ENCODE measurements around the gene FNDC5. TPM values are rescaled to one million over a fixed set of nuclear protein-coding genes. Genes with fewer than 3 reads are reported as not detected.
"Not testable (repeated sequence)": the region's sequence is repeated elsewhere in the genome, so short reads cannot be mapped to it uniquely, and the experiment has no call there.

FNDC5 gene
- total RNA-seq, result 0.85 and 0.88 TPM in 2 replicates

DNA sequence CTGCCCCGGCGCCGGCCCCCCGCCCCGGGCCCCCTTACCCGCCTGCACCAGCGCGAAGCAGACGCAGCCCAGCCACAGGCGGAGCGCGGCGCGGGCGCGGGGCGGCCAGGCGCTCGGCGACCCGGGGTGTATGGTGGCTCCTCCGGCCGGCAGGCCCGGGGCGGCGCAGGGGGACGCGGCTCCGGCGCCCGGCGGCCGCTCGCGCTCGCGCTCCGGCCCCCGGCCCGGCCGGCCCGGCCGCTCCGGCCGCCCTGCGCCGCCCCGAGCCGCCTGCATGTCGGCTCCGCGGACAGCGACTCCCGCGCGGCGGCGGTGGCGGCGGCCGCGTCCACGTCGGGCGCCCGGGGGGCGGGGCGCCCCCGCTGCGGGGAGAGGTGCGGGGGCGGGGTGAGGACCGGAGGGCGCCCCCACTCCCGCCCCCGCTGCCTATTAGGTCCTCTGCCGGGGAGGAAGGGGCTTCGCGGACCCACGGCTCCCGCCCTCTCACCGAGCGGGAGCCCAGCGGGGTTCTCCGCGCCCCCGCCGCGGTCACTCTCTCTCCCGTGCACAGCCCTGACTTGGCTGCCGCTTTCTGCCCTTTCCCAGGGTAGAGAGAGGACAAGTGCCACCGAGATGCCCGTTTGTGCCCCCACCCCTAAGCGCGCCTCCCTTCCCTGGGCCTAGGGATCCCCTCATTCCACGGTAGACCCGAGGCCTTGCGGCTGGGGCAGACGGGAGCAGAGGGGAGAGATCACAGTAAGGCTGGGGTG is at the start of gene FNDC5:
Gene FNDC5, minus strand, starts transcription at position 298 of the 749 bp plus-strand sequence.
- DNase-seq, result peak; percentile 50

DNA sequence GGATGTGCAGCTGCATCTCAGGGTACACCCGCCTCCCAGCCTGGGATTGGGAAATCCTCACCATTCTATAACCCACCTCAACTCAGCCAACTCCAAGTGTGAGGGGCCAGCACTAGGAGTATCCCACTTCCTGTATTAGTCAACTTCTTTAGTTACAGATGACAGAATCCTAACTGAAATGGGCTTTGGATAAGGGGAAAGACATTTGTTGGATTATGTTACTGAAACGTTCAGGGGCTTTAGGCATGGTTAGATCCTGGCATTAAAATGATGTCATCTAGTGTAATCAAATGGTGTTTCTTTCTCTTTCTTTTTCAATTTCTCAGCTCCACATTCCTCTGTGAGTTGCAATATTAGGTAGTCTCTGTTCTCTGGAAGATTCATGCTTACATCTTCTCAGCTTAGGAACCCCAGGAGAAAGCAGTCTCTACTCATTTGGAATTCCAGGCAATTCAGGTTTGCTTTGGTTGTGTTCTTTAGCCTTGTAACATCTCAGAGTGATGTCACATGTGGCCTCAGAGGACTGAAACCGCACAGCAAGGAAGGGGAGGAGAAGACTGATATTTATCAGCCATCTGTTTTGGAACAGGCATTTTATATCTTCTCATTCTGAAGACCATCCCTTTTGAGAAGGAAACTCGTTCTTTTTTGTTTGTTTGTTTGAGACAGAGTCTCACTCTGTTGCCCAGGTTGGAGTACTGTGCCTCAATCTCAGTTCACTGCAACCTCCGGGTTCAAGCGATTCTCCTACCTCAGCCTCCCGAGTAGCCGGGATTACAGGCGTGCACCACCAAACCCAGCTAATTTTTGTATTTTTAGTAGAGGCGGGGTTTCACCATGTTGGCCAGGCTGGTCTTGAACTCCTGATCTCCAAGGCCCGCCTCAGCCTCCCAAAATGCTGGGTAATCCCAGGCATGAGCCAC is 49.4 kb upstream of the FNDC5 start:
- no peak for DNase-seq

DNA sequence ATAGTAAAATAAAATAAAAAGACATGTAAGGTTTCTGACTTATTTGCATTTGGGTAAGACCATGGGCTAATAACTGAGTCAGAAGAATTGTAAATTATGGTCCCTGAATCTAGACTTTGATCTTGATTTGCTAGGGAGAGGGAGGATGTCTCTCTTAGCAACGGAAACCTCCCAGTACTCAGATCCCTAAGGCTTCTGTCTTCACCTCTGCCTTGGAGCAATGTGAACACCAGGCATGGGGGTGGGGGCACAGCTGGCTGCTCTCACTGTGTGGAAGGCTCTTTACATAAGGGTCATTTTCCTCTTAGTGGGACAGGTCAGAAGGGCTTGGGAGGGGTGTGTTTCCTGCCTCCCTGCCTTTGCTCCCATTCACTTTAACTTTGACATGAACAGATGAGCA is 47.5 kb upstream of the FNDC5 start:
- DNase-seq, result no peak

DNA sequence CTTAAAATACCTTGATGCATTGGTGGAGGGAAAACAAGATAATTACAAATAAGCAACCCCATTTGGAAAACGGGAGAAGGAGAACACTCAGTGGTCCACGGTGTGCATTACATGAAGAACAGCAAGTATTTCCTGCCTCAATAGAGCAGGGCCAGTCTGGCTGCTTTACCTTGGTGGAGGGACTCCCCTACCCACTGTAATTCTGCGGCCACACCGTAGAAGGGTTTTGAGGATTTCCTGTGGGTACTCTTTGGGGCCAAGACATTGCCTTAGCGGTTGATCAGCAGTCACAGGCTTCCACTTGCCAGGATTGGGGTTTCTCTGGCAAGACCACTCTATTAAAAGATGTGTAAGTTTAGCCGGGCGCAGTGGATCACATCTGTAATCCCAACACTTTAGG is 46.8 kb upstream of the FNDC5 start:
- DNase-seq, result no peak

DNA sequence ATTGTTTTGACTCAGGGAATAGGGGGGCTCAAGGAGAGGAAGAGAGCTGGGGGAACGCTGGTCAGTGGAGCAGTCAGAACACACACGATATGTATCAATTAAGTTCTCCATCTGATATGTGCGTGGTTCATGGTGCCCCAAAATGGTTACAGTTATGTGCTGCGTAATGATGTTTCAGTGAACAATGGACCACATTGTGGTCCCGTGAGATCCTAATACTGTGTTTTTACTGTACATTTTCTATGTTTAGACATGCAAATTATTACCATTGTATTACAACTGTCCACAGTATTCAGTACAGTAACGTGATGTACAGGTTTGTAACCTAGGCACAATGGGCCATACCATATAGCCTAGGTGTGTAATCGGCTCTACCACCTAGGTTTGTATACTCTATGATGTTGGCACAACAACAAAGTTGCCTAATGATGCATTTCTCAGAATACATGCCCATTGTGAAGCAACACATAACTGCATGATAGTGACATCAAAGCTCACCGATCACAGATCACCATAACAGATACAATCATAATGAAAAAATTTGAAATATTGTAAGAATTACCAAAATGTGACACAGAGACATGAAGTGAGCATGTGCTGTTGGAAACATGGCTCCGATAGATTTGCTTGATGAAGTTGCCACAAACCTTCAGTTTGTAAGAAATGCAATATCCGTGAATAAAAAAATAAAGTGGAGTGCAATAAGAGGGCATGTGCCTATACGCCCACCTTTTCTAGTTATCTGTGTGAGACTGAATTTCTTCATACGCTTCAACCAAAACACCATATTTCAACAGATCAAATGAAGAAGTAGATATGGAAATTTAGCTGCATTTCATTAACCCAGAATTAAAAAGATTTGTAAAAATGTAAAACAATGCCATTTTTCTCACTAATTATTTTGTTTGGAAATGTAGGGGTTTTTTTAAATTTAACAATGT is 45.3 kb upstream of the FNDC5 start:
- DNase-seq, result no peak

DNA sequence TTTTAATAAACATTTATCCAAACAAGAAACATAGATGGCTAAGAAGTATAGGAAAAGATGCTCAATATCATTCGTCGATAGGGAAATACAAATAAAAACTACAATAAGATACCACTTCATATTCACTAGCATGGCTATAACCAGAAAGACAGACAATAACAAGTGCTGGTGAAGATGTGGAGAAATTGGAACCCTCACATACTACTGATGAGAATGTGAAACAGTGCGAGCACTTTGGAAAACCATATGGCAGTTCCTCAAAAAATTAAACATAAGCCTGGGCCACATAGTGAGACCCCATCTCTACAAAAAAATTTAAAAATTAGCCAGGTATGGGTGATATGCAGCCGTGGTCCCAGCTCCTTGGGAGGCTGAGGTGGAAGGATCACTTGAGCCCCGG is 39.6 kb upstream of the FNDC5 start:
- no peak for DNase-seq

DNA sequence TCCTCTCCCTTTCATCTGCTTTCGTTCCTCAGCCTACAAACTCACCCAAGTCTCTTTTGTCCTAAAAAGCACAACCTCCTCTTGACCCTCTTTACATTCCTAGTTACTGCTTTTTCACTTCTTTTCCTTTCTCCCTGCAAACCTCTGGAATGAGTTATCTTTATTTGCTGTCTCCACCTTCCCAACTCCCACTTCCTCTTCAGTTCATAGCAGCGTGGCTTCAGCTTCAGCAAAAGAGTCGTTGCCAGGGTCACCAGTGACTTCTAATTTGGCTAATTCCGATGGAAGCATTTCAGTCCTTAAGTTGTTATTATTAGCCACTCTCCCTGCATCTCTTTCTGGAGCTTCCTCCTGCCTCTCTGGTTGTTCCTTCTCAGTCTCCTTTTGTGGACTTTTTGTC is 36.7 kb upstream of the FNDC5 start:
- DNase-seq, result peak; percentile 15

- DNase-seq, result no peak
These were observed 35.9 kb upstream of the FNDC5 start for GRCh38 chr1:32906654-32907053.

- DNase-seq, result not testable (repeated sequence)
These were observed 34.9 kb upstream of the FNDC5 start for GRCh38 chr1:32905588-32905987.

GRCh38 chr1:32904797-32905196 is 34.1 kb upstream of the FNDC5 start:
- DNase-seq, result no peak

DNA sequence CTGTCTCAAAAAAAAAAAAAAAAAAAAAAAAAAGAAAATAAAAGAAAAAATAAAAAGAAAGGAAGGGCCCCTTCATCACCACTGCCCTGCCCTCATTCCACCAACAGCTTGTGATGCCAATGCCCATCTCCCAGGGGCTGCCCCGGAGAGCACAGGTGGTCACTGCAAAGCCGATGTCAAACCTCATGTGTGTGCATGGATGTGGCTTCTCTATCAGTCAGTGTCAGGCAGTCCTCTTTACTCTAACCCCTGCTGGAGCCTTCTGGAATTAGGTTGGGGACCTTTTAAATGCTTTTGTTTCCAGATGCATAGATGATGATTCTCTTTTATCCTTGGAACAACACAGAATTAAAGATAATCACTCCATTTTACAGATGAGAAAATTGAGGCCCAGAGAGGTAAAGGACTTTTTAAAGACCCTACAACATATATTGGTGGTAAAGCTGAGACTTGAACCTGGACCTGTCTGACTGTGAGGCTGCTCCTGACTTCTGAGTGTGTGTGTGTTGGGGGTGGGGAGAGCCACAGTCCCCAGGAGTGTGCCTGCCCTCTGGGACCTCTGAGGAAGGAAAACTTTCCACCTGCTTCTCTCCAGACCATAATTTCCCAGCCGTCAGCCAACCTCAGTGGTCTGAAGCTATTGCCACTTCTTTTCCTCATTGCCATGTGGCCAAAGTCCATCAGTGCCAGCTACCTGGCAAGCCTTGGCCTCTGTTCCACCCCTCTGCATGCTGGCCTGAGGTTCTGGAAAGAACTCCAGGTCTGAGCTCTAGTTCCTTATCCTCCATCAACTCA is 33.5 kb upstream of the FNDC5 start:
- no peak for DNase-seq

GRCh38 chr1:32902535-32902920 is 31.8 kb upstream of the FNDC5 start:
- no peak for DNase-seq

DNA sequence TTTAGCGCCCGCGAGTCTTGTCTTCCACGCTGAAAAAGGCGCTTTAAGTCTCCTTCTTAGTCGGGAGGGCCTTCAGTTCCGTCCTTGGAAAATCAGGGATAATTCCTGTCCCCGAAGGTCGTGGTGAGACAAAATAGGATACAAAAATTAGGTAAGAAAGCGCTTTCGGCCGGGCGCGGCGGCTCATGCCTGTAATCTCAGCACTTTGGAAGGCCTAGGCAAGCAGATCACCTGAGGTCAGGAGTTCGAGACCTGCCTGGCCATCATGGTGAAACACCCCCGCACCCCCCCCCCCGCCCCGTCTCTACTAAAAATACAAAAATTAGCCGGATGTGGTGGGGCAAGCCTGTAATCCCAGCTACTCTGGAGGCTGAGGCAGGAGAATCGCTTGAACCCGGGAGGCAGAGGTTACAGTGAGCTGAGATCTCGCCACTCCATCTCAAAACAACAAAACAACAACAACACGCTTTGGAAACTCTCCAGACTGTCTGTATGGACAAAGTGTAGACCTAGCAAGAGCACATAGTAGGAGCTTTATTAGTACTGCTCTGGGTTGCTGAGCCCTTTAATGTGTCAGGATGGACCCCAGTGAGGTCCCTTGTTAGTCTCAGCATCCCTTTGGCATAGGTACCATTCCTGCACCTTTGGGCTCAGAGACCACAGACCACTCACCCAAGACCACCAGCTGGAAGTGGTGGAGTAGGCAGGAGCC is 31.3 kb upstream of the FNDC5 start:
- no peak for DNase-seq

DNA sequence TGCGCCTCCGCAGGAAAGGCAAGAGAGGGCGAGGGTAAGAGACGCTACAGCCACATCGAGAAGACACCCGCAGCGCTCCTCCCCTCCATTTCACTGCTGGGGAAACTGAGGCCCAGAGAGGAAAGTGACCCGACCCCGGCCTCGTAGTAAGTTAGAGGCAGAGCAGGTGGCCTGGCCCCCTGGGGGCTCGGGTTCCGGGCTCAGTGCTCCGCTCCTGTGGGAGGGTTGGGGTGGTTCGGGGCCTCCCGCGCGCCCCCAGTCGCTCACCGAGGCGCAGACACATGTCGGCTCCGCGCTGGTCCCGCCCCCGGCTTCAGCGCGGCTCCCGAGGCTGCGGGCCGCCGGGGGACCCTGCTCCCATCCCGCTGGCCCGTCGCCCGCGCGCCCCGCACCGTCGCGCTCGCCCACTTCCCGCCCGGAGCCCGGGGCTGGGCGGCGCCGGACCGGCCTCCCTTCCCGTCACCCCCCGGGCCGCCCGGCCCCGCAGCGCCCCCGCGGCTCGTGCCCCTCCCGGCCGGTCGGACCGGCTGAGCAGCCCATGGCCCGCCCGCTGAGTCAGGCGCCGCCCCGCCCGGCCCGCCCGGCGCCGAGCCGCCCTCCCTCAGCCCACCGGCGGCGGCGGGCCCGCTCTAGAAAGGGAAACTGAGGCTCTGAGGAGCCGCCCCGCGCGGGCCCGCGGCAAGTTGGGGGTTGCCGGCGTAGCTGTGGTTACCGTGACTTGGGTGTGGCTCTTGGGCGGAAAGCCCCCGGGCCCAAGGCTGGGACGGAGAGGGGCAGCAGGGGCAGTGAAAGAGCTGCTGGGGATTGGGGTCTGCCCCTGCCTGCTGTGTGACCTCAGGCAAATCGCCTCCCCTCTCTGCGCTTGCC is 30.5 kb upstream of the FNDC5 start, which contains the start of gene TMEM54:
Gene TMEM54, minus strand, starts transcription at position 434 of the 867 bp plus-strand sequence. Its CDS starts 151 bp downstream, at position 283.
- peak; percentile 28 for DNase-seq

DNA sequence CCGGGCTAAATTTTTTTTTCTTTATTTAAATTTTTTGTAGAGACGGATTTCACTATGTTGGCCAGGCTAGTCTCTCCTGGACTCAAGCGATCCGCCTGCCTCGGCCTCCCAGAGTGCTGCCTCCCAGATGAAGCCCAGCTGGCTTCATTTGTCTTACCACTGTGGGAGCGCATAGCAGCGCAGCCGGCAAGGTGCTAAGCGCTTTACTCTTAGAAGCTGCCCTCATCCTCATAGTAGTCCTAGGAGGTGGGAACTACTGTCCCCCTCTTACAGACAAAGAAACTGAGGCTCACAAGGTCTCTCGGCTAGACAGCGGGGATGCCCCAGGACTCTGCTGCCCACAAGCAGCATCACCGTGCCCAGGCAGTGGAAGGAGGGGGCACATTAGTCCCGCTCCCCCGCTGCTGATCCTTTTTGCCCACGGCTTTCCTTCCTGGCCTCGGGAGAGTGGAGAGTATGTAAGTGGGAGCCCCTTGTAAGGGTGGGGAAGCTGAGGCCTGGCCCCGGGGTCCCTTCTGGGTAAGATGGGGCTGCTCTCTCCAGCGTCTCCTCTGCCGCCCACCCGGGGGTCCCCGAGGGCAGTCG is 29.8 kb upstream of the FNDC5 start:
- no peak for DNase-seq

DNA sequence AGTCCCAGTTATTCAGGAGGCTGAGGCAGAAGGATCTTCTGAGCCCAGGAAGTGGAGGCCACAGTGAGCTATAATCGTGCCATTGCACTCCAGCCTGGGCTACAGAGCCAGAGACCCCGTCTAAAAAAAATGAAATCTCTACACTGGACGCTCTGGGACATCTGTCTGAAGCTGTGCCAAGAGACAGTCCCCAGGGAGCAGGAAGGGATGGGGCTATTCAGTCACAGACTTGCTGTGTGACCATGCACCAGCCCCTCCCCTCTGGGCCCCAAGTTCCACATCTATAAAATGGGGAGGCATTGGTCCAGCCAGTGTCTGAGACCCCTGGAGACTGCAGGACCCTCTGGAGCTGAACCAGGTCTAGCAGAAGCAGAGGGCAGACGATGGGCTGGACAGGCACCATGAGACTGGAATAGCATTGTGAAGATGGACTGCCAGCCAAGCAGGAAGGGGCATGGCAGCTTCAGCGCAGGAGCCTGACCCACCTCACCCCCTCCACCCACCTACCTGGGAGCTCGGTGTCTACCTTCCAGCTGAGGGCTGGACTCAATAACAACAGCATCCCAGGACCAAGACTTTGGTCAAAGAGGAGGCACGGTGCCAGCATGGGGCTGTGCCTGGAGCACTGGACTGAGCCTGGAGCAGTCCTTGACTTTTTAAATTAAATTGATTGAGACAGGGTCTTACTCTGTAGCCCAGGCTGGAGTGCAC is 29.0 kb upstream of the FNDC5 start:
- no peak for DNase-seq

DNA sequence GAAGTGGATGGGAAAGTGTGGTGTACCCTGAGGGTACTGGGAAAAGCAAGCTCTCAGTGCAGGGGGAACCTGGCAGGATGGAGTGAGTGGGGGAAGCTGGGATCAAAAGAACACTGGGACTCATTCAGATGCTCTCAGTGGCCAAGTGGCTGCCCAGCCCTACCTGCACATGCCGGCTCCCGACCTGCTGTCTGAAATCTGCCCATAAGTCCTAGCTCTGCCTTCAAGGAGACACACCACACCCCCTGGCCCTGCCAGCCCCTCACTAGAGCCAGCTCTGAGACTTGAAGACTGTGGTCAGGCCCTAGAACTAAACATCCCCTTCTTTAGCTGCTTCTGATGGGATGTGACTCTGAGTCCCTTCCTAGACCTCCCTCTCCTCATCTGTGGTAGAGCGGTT is 28.2 kb upstream of the FNDC5 start:
- no peak for DNase-seq

DNA sequence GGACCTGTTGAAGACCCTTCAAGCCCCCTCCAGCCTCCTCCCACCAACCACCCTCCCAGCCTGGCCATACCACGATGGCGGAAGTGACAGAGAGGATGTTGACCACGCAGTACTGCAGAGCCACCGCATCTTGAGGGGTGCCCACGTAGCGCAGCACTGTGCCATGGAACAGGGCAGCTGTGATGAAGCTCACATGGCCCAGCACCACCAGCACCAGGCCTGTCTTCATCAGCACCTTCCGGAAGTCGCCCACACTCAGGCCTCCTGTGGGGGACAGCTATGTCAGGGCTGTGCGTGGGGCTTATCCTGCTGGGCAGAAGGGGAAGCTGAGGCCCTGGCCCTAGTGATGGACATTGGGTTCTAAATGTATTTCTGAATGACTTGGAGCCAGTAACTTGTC is 27.3 kb upstream of the FNDC5 start:
- DNase-seq, result no peak
